ENCODE data around the gene GCNT2.
"Not testable (repeated sequence)": the region's sequence is repeated elsewhere in the genome, so short reads cannot be mapped to it uniquely, and the experiment has no call there.

Gene GCNT2

GRCh38 chr6:10491463-10491862, 29.7 kb upstream of the GCNT2 start:
- no peaks in the 10 kb centered on the region for H3K36me3 ChIP-seq
- H3K27me3 ChIP-seq = peaks cover 0 to 3% of the 10 kb centered on the region in 2 donors
- no peak for DNase-seq
- no peaks in the 10 kb centered on the region for H3K9me3 ChIP-seq
- H3K27ac ChIP-seq = no peak overlapping the region
- intact Hi-C loops (cut with DNase I; ENCODE audit: low total_unique reads) = no loop called here
- TF ChIP-seq CTCF (IDR thresholded peaks at IDR 0.05) = no peak
- H3K4me1 ChIP-seq = no peaks in the 10 kb centered on the region
- no peak overlapping the region for H3K4me3 ChIP-seq

GRCh38 chr6:10491905-10492304, 29.2 kb upstream of the GCNT2 start:
- H3K9me3 ChIP-seq; DNase-seq; intact Hi-C loops (cut with DNase I; ENCODE audit: low total_unique reads); H3K4me1 ChIP-seq; H3K36me3 ChIP-seq; H3K4me3 ChIP-seq; H3K27me3 ChIP-seq; H3K27ac ChIP-seq: not testable (repeated sequence)

GRCh38 chr6:10495029-10495428, 26.1 kb upstream of the GCNT2 start:
- intact Hi-C loops (cut with DNase I; ENCODE audit: low total_unique reads) = no loop called here
- Histone ChIP-seq H3K27me3 (peaks cover 0 to 2% of the 10 kb centered on the region in 2 donors), H3K9me3 (no peaks in the 10 kb centered on the region), H3K27ac (no peak overlapping the region), H3K4me1 (no peaks in the 10 kb centered on the region), H3K4me3 (no peak overlapping the region), H3K36me3 (no peaks in the 10 kb centered on the region)
- no peak for TF ChIP-seq CTCF (IDR thresholded peaks at IDR 0.05)
- DNase-seq = no peak

GRCh38 chr6:10505529-10505928, 15.6 kb upstream of the GCNT2 start:
- Histone ChIP-seq H3K4me3 (no peak overlapping the region), H3K9me3 (no peaks in the 10 kb centered on the region), H3K4me1 (no peaks in the 10 kb centered on the region), H3K27me3 (peaks cover 0 to 13% of the 10 kb centered on the region in 2 donors), H3K36me3 (no peaks in the 10 kb centered on the region), H3K27ac (no peak overlapping the region)
- intact Hi-C loops (cut with DNase I; ENCODE audit: low total_unique reads) = no loop called here
- no peak for TF ChIP-seq CTCF (IDR thresholded peaks at IDR 0.05)
- DNase-seq = no peak

- Histone ChIP-seq H3K27me3 (peaks cover 0 to 11% of the 10 kb centered on the region in 2 donors), H3K27ac (no peak overlapping the region), H3K4me3 (no peak overlapping the region), H3K36me3 (no peaks in the 10 kb centered on the region), H3K9me3 (no peaks in the 10 kb centered on the region), H3K4me1 (no peaks in the 10 kb centered on the region)
- intact Hi-C loops (cut with DNase I; ENCODE audit: low total_unique reads) = no loop called here
- TF ChIP-seq CTCF (IDR thresholded peaks at IDR 0.05) = no peak
- no peak for DNase-seq
These were observed 13.9 kb upstream of the GCNT2 start for GRCh38 chr6:10507298-10507697.

GRCh38 chr6:10507715-10508114, 13.4 kb upstream of the GCNT2 start:
- Histone ChIP-seq H3K4me3 (no peak overlapping the region), H3K36me3 (no peaks in the 10 kb centered on the region), H3K9me3 (no peaks in the 10 kb centered on the region), H3K27me3 (peaks cover 0 to 11% of the 10 kb centered on the region in 2 donors), H3K27ac (no peak overlapping the region), H3K4me1 (no peaks in the 10 kb centered on the region)
- no peak for DNase-seq
- intact Hi-C loops (cut with DNase I; ENCODE audit: low total_unique reads) = no loop called here
- TF ChIP-seq CTCF (IDR thresholded peaks at IDR 0.05) = no peak

Data from tibial artery (tissue), 4 donors.